K562 (cell line): ENCODE results near the gene PLEKHH2. TPM values are rescaled to one million over a fixed set of nuclear protein-coding genes. Genes with fewer than 3 reads are reported as not detected.
A peak's percentile ranks its signal among the peaks of the same experiment; 100 is the strongest.

Experiments
- ATAC-seq: fragments of 200-7000 bp; cut with Tn5 transposase; 3 replicates; pipeline ENCODE4 v1.9.1; 2020; ENCODE audit warnings: moderate library complexity
- BruUV-seq: library from RNA; stranded (reverse); fragments of 400-500 nt; replicated peaks from 2 replicates; lab custom pipeline; 2021; lab: Mats Ljungman, UMichigan
- CTCF ChIA-PET: fragments of 300-600 bp; formaldehyde crosslinking; extraction: SDS; loops from one replicate; lab custom pipeline; 2021; ENCODE audit warnings: low intra/inter-chr PET ratio; lab: Yijun Ruan, JAX
- POLR2A ChIA-PET: fragments of 300-600, 350-650 bp; sonication (Branson Sonifier 250); formaldehyde crosslinking; extraction: SDS; loops from one replicate; lab custom pipeline; 2021; ENCODE audit warnings: antibody characterized with exemption, inconsistent platforms; lab: Yijun Ruan, JAX
- DNase-seq, 4 experiments: peaks; one replicate each; pipeline versions ENCODE4 v3.0.0 to v3.0.0-alpha.2; 2011 to 2018; ENCODE audit warnings: low spot score in 3 of 4, mixed read lengths in 3 of 4; ENCODE audit errors: extremely low read depth in 1 of 4
- FAIRE-seq: peaks from 2 replicates; lab custom pipeline; 2011; peaks lifted over from hg19 to GRCh38; lab: Jason Lieb, UNC
- H2AFZ ChIP-seq: 2 replicates; pipeline ENCODE4 v1.6.0; 2011; ENCODE audit warnings: low read depth, low read length, control low read depth, inconsistent platforms
- H3K27ac ChIP-seq: fragments of 200-600 bp; 3 replicates; pipeline ENCODE4 v1.8.0; 2011; ENCODE audit warnings: low read depth, mild to moderate bottlenecking, control low read depth, inconsistent platforms, low read length, moderate library complexity, mixed read lengths; ENCODE audit errors: extremely low read depth
- H3K27me3 ChIP-seq, 2 experiments: fragments of 300-600 bp in 1 of 2; 2 replicates in 1 of 2; 3 replicates in 1 of 2; pipeline versions ENCODE4 v1.6.0 to v1.8.0; 2011; ENCODE audit warnings: inconsistent platforms in 2 of 2, low read length in 2 of 2, mild to moderate bottlenecking in 1 of 2, mixed read lengths in 1 of 2, moderate library complexity in 1 of 2; ENCODE audit not compliant: control insufficient read depth in 2 of 2, insufficient read depth in 2 of 2
- H3K36me3 ChIP-seq: fragments of 300-600 bp; 3 replicates; pipeline ENCODE4 v1.8.0; 2011; ENCODE audit warnings: mild to moderate bottlenecking, low read length, inconsistent platforms; ENCODE audit not compliant: control insufficient read depth, insufficient read depth
- H3K4me1 ChIP-seq, 2 experiments: fragments of 200-600 bp in 1 of 2; replicated peaks in 1 of 2; 2 replicates in 1 of 2; 3 replicates in 1 of 2; pipeline versions ENCODE4 v1.5.1 to v1.8.0; 2011; ENCODE audit warnings: inconsistent platforms in 2 of 2, low read length in 2 of 2, mild to moderate bottlenecking in 1 of 2, mixed read lengths in 1 of 2, moderate library complexity in 1 of 2; ENCODE audit not compliant: control insufficient read depth in 2 of 2, insufficient read depth in 2 of 2
- H3K4me2 ChIP-seq: 2 replicates; pipeline ENCODE4 v1.6.1; 2011; ENCODE audit warnings: low read length, control low read depth, inconsistent platforms, mixed read lengths; ENCODE audit not compliant: insufficient read depth
- H3K4me3 ChIP-seq: fragments of 200-600 bp; sonication (generic), shearing (Covaris generic); 2 replicates; pipeline ENCODE4 v1.5.1; 2016; ENCODE audit warnings: control low read depth, inconsistent platforms
- H3K79me2 ChIP-seq: fragments of 200-600 bp; 3 replicates; pipeline ENCODE4 v1.8.0; 2011; ENCODE audit warnings: low read length, inconsistent platforms; ENCODE audit not compliant: control insufficient read depth, insufficient read depth
- H3K9ac ChIP-seq, 2 experiments: 2 replicates each; pipeline versions ENCODE4 v1.6.0 to v1.6.1; 2011; ENCODE audit warnings: low read depth in 2 of 2, low read length in 2 of 2, control low read depth in 1 of 2, inconsistent platforms in 1 of 2, mild to moderate bottlenecking in 1 of 2, mixed read lengths in 1 of 2; ENCODE audit not compliant: insufficient read depth in 1 of 2
- H3K9me1 ChIP-seq: one replicate; pipeline ENCODE4 v1.6.0; 2011; ENCODE audit warnings: inconsistent platforms, mild to moderate bottlenecking, low read length, moderate library complexity; ENCODE audit not compliant: control insufficient read depth, insufficient read depth
- H3K9me3 ChIP-seq: replicated peaks from 2 replicates; pipeline ENCODE4 v1.5.1; 2011; ENCODE audit warnings: low read depth, low read length, inconsistent platforms; ENCODE audit not compliant: control insufficient read depth, insufficient read depth
- H4K20me1 ChIP-seq: replicated peaks from 2 replicates; pipeline ENCODE4 v1.6.1; 2011; ENCODE audit warnings: low read length, inconsistent platforms, mixed read lengths; ENCODE audit not compliant: control insufficient read depth, insufficient read depth
- CBFA2T3 ChIP-seq: fragments of 450-650 bp; IDR thresholded peaks from 2 replicates; pipeline ENCODE4 v1.6.1; 2017
- CREBBP ChIP-seq: IDR thresholded peaks from one replicate; pipeline ENCODE4 v1.6.1; 2012; ENCODE audit warnings: low read depth, mild to moderate bottlenecking, control low read depth, inconsistent platforms, low read length
- GABPB2 ChIP-seq: fragments of 250-450 bp; sonication (Bioruptor Pico); conservative IDR thresholded peaks from 2 replicates; pipeline ENCODE4 v1.5.1; 2021; ENCODE audit warnings: mild to moderate bottlenecking
- GATAD2B ChIP-seq: fragments of 450-650 bp; IDR thresholded peaks from 2 replicates; pipeline ENCODE4 v1.6.1; 2017; ENCODE audit warnings: mild to moderate bottlenecking, borderline replicate concordance
- NCOR1 ChIP-seq: fragments of 450-650 bp; IDR thresholded peaks from 2 replicates; pipeline ENCODE4 v1.6.1; 2016; ENCODE audit warnings: mild to moderate bottlenecking, moderate library complexity
- POLR2AphosphoS5 ChIP-seq: IDR thresholded peaks from 2 replicates; pipeline ENCODE4 v1.6.1; 2011; ENCODE audit warnings: mild to moderate bottlenecking, low read depth, low read length, moderate library complexity; ENCODE audit not compliant: control insufficient read depth, insufficient read depth
- SAFB2 ChIP-seq: fragments of 200-400 bp; formaldehyde crosslinking; IDR thresholded peaks from 2 replicates; pipeline ENCODE4 v1.6.1; 2018; ENCODE audit warnings: borderline replicate concordance, low read length, low read depth, moderate library complexity; ENCODE audit not compliant: severe bottlenecking
- SOX6 ChIP-seq: fragments of 450-650 bp; IDR thresholded peaks from 2 replicates; pipeline ENCODE4 v1.6.1; 2014; ENCODE audit warnings: mild to moderate bottlenecking
- TFE3 ChIP-seq: fragments of 450-650 bp; formaldehyde crosslinking; IDR thresholded peaks from 2 replicates; pipeline ENCODE4 v1.4.0; 2020; ENCODE audit warnings: mild to moderate bottlenecking, mixed read lengths
- TRIM24 ChIP-seq, 2 experiments: fragments of 450-650 bp; IDR thresholded peaks; 2 replicates each; pipeline ENCODE4 v1.6.1; 2016
- WGBS: fragments of 100-300 bp; shearing (Covaris generic); methylation state at CpG from one replicate; pipeline ENCODE4 v1.1.6; 2016; ENCODE audit warnings: low coverage, mixed read lengths; ENCODE audit not compliant: insufficient coverage; ENCODE audit errors: missing lambda C conversion rate; 5-methylcytosine and 5-hydroxymethylcytosine counted together
- in situ Hi-C: fragments of 300-500 bp; cut with MboI; formaldehyde crosslinking; loops from 4 replicates; pipeline ENCODE4 v1.15.0; 2018; ENCODE audit warnings: inconsistent platforms, mixed read lengths
- intact Hi-C: fragments of 100-400 bp; cut with micrococcal nuclease; formaldehyde crosslinking; loops from 2 replicates; pipeline ENCODE4 v1.14.2; 2022
- polyA plus RNA-seq, 8 experiments: library from polyadenylated mRNA; depleted of rRNA in 4 of 8; stranded (reverse) in 5 of 8; unstranded in 3 of 8; fragments of >200 nt; fragmentation: Nextera tagmentation in 2 of 8; fragmentation: Illumina TruSeq in 1 of 8; extraction: Ambion mirVana in 2 of 8; extraction: Trizol in 1 of 8; gene quantifications; 2 replicates each; pipeline versions ENCODE4 v1.2.1 to v1.2.3, GENCODE V29; 2011 to 2014; ENCODE audit warnings: inconsistent platforms in 1 of 8, missing spikeins in 1 of 8
- total RNA-seq, 7 experiments: library from RNA; depleted of rRNA in 6 of 7; stranded (reverse); fragments of >200 nt in 6 of 7; fragmentation: Illumina TruSeq in 2 of 7; extraction: Trizol in 2 of 7; gene quantifications; 2 replicates each; pipeline versions ENCODE4 v1.2.1 to v1.2.3, GENCODE V29; 2011 to 2021; ENCODE audit warnings: low replicate concordance in 1 of 7
- TF ChIP-seq, protein P1 (sequence below), 2 experiments: fragments of 450-650 bp in 1 of 2; sonication (generic) in 1 of 2; formaldehyde crosslinking in 1 of 2; IDR thresholded peaks in 1 of 2; conservative IDR thresholded peaks in 1 of 2; 2 replicates each; pipeline versions ENCODE4 v1.6.1 to v1.8.1; 2016 to 2023; ENCODE audit warnings: mild to moderate bottlenecking in 2 of 2, moderate library complexity in 2 of 2, inconsistent platforms in 1 of 2, missing genetic modification reagents in 1 of 2
- TF ChIP-seq, protein P2 (sequence below): fragments of 450-650 bp; IDR thresholded peaks from 2 replicates; pipeline ENCODE4 v1.6.1; 2016; ENCODE audit warnings: low read depth

Gene PLEKHH2
- total and polyA plus RNA-seq, 9 of the 15 experiments (the other 6 are each of a cell fraction or from before 2014, with no cell fraction given): 0.77 to 13.5 (median 2.7) TPM

DNA sequence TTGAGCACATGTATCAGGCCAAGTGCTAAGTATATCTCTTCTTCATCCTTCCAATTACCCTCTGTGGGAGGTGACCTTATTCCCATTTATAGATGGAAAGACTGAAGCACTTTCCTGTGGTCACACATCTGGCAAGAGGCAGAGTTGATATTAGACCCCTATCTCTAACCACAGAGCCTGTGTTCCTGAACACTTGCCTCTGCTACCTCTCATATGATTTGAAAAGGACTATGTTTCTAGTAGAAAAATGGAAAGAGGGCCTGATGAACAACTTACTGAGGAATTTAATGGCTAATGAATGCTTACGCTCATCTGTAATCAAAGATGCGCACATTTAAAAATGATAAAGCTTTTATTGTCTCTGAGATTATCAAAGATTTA, 90.6 kb downstream of the PLEKHH2 start:
- intact Hi-C loops (no loop called here), in situ Hi-C loops (no loop called here)
- Histone ChIP-seq H3K4me3 (no peak overlapping the region), H3K9me3 (peaks cover 4% of the 10 kb centered on the region; the same call in 1 of the 2 replicates), H3K27me3 (no peaks in the 10 kb centered on the region), H3K36me3 (no peaks in the 10 kb centered on the region), H3K4me1 (peaks cover 5 to 34% of the 10 kb centered on the region in 2 experiments), H3K9me1 (no peaks in the 10 kb centered on the region), H2AFZ (no peak overlapping the region), H4K20me1 (no peaks in the 10 kb centered on the region), H3K9ac (no peak overlapping the region), H3K79me2 (no peaks in the 10 kb centered on the region), H3K4me2 (no peak overlapping the region), H3K27ac (no peak overlapping the region)
- DNase-seq (peak in 2 of 4 experiments; percentile 17 to 37), FAIRE-seq (no peak), ATAC-seq (no peak)
- BruUV-seq: no TSS peak
- ChIA-PET POLR2A (interaction anchor here (0.6 kb wide), 1 partner anchor 259 kb away, joined by 3 read pairs; no protein-coding TSS in a partner anchor), CTCF (no interaction called here)
- WGBS: 96% methylated on average over 2 of the region's 2 CpGs
- 0 out of 2 replicates have a peak, but pooled peaks have one; percentile 21 for TF ChIP-seq NCOR1
- peak; percentile 70 to 87; a peak in 3 of 4 replicates for TF ChIP-seq TRIM24 (IDR thresholded peaks at IDR 0.05)
- no peak for TF ChIP-seq SAFB2
- TF ChIP-seq, protein P1, sequence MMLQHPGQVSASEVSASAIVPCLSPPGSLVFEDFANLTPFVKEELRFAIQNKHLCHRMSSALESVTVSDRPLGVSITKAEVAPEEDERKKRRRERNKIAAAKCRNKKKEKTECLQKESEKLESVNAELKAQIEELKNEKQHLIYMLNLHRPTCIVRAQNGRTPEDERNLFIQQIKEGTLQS (IDR thresholded peaks at IDR 0.05): peak; percentile 15; the same call in 1 of the 2 replicates
- TF ChIP-seq, protein P1 (CRISPR knock-in tag; conservative IDR thresholded peaks at IDR 0.05): no peak
- TF ChIP-seq, protein P2, sequence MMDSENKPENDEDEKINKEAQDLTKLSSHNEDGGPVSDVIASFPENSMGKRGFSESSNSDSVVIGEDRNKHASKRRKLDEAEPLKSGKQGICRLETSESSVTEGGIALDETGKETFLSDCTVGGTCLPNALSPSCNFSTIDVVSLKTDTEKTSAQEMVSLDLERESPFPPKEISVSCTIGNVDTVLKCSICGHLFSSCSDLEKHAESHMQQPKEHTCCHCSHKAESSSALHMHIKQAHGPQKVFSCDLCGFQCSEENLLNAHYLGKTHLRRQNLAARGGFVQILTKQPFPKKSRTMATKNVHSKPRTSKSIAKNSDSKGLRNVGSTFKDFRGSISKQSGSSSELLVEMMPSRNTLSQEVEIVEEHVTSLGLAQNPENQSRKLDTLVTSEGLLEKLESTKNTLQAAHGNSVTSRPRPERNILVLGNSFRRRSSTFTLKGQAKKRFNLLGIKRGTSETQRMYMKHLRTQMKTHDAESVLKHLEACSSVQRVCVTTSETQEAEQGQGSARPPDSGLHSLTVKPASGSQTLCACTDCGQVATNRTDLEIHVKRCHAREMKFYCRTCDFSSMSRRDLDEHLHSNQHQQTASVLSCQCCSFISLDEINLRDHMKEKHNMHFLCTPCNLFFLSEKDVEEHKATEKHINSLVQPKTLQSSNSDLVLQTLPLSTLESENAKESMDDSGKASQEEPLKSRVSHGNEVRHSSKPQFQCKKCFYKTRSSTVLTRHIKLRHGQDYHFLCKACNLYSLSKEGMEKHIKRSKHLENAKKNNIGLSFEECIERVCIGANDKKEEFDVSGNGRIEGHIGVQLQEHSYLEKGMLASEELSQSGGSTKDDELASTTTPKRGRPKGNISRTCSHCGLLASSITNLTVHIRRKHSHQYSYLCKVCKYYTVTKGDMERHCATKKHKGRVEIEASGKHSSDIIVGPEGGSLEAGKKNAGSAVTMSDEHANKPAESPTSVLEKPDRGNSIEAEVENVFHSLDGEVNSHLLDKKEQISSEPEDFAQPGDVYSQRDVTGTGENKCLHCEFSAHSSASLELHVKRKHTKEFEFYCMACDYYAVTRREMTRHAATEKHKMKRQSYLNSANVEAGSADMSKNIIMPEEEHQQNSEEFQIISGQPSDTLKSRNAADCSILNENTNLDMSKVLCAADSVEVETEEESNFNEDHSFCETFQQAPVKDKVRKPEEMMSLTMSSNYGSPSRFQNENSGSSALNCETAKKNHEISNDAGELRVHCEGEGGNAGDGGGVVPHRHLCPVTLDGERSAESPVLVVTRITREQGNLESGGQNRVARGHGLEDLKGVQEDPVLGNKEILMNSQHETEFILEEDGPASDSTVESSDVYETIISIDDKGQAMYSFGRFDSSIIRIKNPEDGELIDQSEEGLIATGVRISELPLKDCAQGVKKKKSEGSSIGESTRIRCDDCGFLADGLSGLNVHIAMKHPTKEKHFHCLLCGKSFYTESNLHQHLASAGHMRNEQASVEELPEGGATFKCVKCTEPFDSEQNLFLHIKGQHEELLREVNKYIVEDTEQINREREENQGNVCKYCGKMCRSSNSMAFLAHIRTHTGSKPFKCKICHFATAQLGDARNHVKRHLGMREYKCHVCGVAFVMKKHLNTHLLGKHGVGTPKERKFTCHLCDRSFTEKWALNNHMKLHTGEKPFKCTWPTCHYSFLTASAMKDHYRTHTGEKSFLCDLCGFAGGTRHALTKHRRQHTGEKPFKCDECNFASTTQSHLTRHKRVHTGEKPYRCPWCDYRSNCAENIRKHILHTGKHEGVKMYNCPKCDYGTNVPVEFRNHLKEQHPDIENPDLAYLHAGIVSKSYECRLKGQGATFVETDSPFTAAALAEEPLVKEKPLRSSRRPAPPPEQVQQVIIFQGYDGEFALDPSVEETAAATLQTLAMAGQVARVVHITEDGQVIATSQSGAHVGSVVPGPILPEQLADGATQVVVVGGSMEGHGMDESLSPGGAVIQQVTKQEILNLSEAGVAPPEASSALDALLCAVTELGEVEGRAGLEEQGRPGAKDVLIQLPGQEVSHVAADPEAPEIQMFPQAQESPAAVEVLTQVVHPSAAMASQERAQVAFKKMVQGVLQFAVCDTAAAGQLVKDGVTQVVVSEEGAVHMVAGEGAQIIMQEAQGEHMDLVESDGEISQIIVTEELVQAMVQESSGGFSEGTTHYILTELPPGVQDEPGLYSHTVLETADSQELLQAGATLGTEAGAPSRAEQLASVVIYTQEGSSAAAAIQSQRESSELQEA: no peak
- TF ChIP-seq GABPB2 (CRISPR knock-in tag): no peak
- TF ChIP-seq POLR2AphosphoS5: 0 out of 2 replicates have a peak, but pooled peaks have one; percentile 21
- peak; percentile 16; the same call in 1 of the 2 replicates for TF ChIP-seq SOX6
- no peak for TF ChIP-seq GATAD2B
- peak; percentile 76 for TF ChIP-seq CBFA2T3
- no peak for TF ChIP-seq TFE3 (CRISPR knock-in tag)
- no peak for TF ChIP-seq CREBBP
